ENCODE measurements around the gene STAT1. TPM values are rescaled to one million over a fixed set of nuclear protein-coding genes. Genes with fewer than 3 reads are reported as not detected.

The STAT1 gene
- total RNA-seq, 1 donor from 2014 or later = 61.7 TPM

GRCh38 chr2:191032588-191033429 lies 18.8 kb upstream of the STAT1 start:
- Histone ChIP-seq H3K4me2 (no peak overlapping the region), H3K27ac (no peak overlapping the region), H3K36me3 (no peaks in the 10 kb centered on the region), H3K9ac (no peak overlapping the region), H3K9me3 (ENCODE audit: low read depth) (no peaks in the 10 kb centered on the region), H3K27me3 (no peaks in the 10 kb centered on the region), H3K4me3 (no peak overlapping the region), H3F3A (ENCODE audit: low read depth) (no peaks in the 10 kb centered on the region), H4K20me1 (ENCODE audit: low read depth) (no peaks in the 10 kb centered on the region), H3K4me1 (no peaks in the 10 kb centered on the region), H3K79me2 (ENCODE audit: low read depth) (no peaks in the 10 kb centered on the region), H2AFZ (replicated peaks) (no peak overlapping the region)
- Mint-ChIP-seq H3K36me3 (no peaks in the 10 kb centered on the region), H3K9me3 (no peaks in the 10 kb centered on the region), H3K4me1 (peaks cover 3% of the 10 kb centered on the region), H3K4me3 (no peak overlapping the region), H3K27ac (no peak overlapping the region), H3K27me3 (ENCODE audit: insufficient read depth, low read depth) (no peaks in the 10 kb centered on the region)
- DNase-seq (ENCODE audit: low spot score) = no peak
- TF ChIP-seq EZH2 (IDR thresholded peaks at IDR 0.05) (no peak), EZH2phosphoT487 (IDR thresholded peaks at IDR 0.05) (no peak)
- TF ChIP-seq, protein P1, sequence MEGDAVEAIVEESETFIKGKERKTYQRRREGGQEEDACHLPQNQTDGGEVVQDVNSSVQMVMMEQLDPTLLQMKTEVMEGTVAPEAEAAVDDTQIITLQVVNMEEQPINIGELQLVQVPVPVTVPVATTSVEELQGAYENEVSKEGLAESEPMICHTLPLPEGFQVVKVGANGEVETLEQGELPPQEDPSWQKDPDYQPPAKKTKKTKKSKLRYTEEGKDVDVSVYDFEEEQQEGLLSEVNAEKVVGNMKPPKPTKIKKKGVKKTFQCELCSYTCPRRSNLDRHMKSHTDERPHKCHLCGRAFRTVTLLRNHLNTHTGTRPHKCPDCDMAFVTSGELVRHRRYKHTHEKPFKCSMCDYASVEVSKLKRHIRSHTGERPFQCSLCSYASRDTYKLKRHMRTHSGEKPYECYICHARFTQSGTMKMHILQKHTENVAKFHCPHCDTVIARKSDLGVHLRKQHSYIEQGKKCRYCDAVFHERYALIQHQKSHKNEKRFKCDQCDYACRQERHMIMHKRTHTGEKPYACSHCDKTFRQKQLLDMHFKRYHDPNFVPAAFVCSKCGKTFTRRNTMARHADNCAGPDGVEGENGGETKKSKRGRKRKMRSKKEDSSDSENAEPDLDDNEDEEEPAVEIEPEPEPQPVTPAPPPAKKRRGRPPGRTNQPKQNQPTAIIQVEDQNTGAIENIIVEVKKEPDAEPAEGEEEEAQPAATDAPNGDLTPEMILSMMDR (IDR thresholded peaks at IDR 0.05) = no peak

- H3K36me3 Mint-ChIP-seq = no peaks in the 10 kb centered on the region
- no peak overlapping the region for H3K27ac ChIP-seq
- H3K4me3 ChIP-seq = no peak overlapping the region
- no peaks in the 10 kb centered on the region for H3K36me3 ChIP-seq
- H3F3A ChIP-seq (ENCODE audit: low read depth) = no peaks in the 10 kb centered on the region
- no peaks in the 10 kb centered on the region for H3K9me3 Mint-ChIP-seq
- no peaks in the 10 kb centered on the region for H3K27me3 Mint-ChIP-seq (ENCODE audit: insufficient read depth, low read depth)
- DNase-seq (ENCODE audit: low spot score) = no peak
- H3K9ac ChIP-seq = no peak overlapping the region
- H3K27ac Mint-ChIP-seq = no peak overlapping the region
- H3K4me2 ChIP-seq = no peak overlapping the region
- peaks cover 5% of the 10 kb centered on the region for H3K4me1 Mint-ChIP-seq
- no peak overlapping the region for H2AFZ ChIP-seq (replicated peaks)
- H3K9me3 ChIP-seq (ENCODE audit: low read depth) = no peaks in the 10 kb centered on the region
- H3K4me1 ChIP-seq = no peaks in the 10 kb centered on the region
- no peaks in the 10 kb centered on the region for H4K20me1 ChIP-seq (ENCODE audit: low read depth)
- H3K27me3 ChIP-seq = no peaks in the 10 kb centered on the region
- H3K4me3 Mint-ChIP-seq = no peak overlapping the region
- H3K79me2 ChIP-seq (ENCODE audit: low read depth) = no peaks in the 10 kb centered on the region
- TF ChIP-seq, protein P1 (IDR thresholded peaks at IDR 0.05) = no peak
- no peak for TF ChIP-seq EZH2phosphoT487 (IDR thresholded peaks at IDR 0.05)
- TF ChIP-seq EZH2 (IDR thresholded peaks at IDR 0.05) = no peak
Measured at GRCh38 chr2:191031256-191031655, 17.3 kb upstream of the STAT1 start.

GRCh38 chr2:191030521-191031154 lies 16.7 kb upstream of the STAT1 start:
- Mint-ChIP-seq H3K36me3 (no peaks in the 10 kb centered on the region), H3K27me3 (ENCODE audit: insufficient read depth, low read depth) (no peaks in the 10 kb centered on the region), H3K27ac (no peak overlapping the region), H3K4me1 (peaks cover 5% of the 10 kb centered on the region), H3K4me3 (no peak overlapping the region), H3K9me3 (no peaks in the 10 kb centered on the region)
- Histone ChIP-seq H2AFZ (replicated peaks) (peak overlapping the region; percentile 82), H3K9me3 (ENCODE audit: low read depth) (no peaks in the 10 kb centered on the region), H3K27me3 (no peaks in the 10 kb centered on the region), H3K4me3 (no peak overlapping the region), H3K4me1 (no peaks in the 10 kb centered on the region), H3K9ac (no peak overlapping the region), H3K27ac (no peak overlapping the region), H3K4me2 (no peak overlapping the region), H4K20me1 (ENCODE audit: low read depth) (no peaks in the 10 kb centered on the region), H3K36me3 (no peaks in the 10 kb centered on the region), H3K79me2 (ENCODE audit: low read depth) (no peaks in the 10 kb centered on the region), H3F3A (ENCODE audit: low read depth) (no peaks in the 10 kb centered on the region)
- TF ChIP-seq, protein P1 (IDR thresholded peaks at IDR 0.05) = peak; percentile 65
- no peak for TF ChIP-seq EZH2phosphoT487 (IDR thresholded peaks at IDR 0.05)
- no peak for TF ChIP-seq EZH2 (IDR thresholded peaks at IDR 0.05)
- DNase-seq (ENCODE audit: low spot score) = peak; percentile 67

All from neural progenitor cell (in vitro differentiated cells).